GM18909 (cell line): ENCODE measurements around the gene PARP12.

ENCODE experiments used
- ATAC-seq: cut with Tn5 transposase; IDR thresholded peaks from one replicate; pipeline ENCODE4 v1.9.1; 2021; ENCODE audit warnings: mild to moderate bottlenecking; ENCODE audit not compliant: unreplicated experiment, poor library complexity

PARP12 gene

GRCh38 chr7:140060788-140061606 lies 1.8 kb downstream of the PARP12 start:
- no peak for ATAC-seq

- ATAC-seq, result no peak
Measured at GRCh38 chr7:140060243-140060630, 2.5 kb downstream of the PARP12 start.

DNA sequence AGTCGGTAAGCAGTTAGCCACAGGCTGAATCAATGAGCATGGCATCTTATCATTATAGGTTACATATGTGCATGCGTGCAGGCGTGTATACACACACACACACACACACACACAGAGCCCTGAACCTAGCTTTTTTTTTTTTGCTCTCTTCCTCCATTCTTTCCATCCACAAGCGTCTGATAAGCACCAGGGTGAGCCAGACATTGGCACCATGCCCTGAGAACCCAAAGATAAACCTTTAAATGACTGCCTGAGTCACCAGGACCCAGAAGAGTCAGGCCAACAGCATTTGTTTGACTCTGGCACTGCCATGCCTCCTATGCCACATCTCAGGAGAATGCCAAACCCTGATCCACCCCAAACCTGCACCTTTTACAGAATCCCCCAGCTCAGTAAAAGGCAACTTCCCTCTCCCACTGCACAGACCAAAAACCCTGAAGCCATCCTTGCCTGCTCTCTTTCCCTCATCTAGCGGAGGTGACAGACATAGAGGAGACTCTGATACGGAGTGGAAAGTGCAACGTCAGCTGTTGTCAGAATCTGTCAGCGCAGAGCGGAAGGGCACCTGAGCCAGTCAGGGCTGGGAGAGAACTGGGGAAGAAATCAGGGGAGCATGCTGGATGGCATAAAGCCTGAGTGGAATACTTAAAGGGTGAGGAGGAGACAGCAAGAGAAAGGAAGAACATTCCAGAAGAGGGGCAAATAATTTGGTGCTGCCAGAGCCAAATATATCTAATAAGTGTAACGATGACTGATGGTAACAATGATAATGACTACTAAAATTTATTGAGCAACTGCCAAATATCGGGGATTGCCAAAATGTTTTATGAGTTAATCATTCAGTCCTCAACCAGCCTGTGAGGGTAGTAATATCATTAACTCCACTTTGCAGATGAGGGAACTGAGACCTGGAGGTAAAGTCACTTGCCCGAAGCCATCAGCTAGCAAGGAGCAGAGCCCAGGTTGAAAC lies 3.2 kb downstream of the PARP12 start:
- ATAC-seq, result no peak

GRCh38 chr7:140058517-140058916 lies 4.2 kb downstream of the PARP12 start:
- ATAC-seq, result no peak

DNA sequence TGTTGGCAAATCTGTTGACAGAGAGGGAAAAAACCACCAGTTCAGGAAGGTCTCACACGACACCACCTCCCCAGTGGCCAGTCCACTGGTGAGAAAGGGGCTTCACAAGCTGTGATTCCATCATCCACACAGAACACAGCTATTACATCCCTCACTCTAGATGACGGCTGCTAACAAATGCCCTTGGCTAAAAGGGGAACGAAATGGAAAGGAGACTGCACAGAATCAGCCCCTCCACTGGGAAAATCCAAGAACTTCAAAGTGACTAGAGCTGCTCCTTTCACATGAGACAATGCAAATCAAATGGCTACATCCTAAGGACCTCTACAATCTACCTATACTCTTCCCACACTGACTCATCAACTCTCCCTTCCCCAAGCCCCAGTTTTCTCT lies 5.6 kb downstream of the PARP12 start:
- no peak for ATAC-seq

GRCh38 chr7:140056431-140057142 lies 6.2 kb downstream of the PARP12 start:
- no peak for ATAC-seq

DNA sequence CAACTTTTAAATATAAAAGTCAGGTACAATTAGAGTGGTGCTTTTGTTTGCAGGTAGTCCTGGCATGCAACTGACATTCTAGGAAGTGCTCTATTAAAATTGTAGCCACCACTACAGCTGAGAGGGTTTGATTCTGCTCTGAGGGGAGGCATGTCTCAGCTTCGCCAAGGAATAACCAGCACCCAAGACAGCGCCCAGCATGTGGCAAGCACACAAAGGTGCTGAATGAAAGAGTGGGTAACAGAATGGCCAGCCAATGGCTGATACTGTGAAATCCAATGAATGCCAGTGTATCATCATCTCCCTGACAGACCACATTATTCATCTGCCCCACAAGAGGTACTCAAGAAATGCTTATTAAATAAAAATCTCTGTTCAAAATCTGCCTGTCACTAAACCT lies 6.9 kb downstream of the PARP12 start:
- no peak for ATAC-seq

DNA sequence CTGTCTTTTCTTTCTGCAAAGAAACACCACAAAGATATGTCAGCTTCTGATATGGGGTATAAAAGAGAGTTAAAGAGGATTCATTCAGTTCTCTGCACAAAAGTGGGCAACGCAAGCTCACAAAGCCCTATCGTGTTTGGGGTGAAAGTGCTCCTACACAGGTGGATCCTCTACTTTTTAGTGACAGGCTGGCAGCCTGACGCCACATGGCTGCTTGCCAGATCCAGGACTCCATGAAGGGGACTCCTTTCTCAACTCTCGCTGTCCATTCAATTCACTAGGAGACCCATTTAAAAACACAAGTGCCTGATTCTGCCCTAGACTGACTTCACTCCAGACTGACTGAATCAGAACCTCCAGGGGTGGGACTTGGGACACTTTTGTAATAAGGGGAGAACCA lies 8.0 kb downstream of the PARP12 start:
- no peak for ATAC-seq

DNA sequence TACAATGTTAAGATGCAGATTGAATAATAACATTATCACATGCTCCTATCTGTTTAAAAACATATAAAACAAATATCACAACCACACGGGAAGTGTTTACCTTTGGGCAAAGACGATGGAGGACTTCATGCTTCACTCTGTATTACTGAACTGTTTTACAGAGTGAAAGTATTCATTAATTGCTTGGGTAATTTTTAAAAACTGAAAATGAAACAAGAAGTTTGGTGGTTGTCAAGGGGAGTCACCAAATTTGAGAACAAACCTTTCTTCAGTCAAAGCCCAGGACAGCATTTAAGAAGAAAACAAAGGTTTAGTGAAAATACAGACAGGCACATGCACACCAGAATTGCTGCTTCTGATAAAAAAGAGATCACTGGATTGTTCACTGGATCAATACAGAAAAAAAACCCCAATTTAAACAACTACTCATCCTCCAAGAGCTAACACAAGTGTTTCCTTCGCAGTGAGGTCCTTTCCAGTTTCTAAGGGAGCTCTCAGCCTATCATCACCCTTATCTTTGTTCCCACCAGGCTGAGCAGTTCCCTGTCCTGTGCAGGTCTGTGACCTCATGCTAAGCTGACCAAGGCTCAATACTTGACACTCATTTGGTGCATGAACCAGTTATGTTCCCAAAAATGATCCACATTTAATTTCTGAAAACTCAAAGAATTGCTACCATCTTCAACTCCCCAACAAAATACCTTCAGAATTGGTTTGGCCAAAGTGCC lies 8.8 kb downstream of the PARP12 start:
- peak; percentile 93 for ATAC-seq

DNA sequence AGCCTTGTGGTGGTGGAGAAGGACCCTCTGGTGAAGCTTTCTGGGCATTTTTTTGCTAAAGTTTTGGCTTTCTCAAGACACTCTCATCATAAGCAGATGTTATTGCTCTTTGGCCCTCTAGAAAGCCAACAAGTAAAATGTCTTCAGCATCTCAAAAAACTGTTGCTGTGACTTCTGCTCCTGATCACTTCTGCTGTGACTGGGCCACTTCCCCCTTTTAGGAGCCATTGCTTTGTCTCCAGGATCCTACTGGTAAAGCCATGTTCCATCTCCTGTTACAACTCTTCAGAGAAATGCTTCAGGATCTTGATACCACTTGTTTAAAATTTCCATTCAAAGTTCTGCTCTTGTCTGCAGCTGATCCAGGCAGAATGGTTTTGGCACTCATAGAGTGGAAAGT lies 10.9 kb downstream of the PARP12 start:
- no peak for ATAC-seq

DNA sequence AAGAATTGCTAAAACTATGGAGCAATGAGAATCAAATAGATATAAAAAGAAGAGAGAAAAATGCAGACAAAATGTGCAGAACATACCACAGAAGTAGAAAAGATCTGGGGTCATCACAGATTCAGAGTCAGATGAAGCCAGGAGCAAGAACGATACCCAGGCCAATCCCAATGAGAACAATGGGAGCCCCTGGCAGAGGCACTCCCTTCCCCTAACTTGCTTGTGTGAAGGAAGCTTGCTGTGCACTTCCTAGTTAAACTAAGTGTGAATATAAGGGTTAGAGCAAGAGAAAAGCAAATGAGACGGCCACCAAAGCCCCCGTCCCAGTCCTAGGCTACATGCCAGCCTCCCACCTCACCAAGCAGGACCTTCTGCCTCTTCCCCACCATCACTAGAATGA lies 12.7 kb downstream of the PARP12 start:
- ATAC-seq, result no peak

GRCh38 chr7:140049339-140050024 lies 13.3 kb downstream of the PARP12 start:
- ATAC-seq, result no peak

GRCh38 chr7:140048989-140049338 lies 13.8 kb downstream of the PARP12 start:
- no peak for ATAC-seq

DNA sequence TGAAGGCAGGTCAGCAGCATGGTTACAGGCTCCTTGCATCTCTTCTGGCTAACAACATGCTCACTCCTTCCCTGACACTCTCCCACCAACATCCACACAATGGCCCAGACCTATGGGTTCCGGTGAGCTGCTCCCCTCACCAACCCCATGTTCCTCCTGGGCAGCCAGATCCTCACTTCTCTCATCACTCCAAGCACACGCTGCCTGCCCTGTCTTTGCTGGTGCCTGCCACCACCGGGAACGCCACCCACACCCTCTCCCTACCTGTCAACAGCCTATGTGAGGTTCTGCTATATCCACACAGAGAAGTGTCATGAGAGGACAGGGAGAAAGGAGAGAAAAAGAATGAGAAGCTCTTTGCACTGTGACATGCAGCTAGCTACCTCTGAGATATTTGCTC lies 14.6 kb downstream of the PARP12 start:
- no peak for ATAC-seq

DNA sequence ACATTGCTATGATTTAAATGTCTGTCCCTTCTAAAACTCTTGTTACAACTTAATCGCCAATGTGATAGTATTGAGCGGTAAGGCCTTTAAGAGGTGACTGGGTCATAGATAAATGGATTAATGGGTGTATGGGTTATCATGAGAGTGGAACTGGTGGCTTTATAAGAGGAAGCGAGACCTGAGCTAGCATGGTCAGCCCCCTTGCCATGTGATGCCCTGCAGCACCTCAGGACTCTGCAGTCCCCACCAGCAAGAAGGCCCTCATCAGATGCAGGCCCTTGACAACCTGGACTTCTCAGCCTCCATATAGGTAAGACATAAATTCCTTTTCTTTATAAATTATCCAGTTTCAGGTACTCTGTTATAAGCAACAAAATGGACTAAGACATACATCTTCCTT lies 15.6 kb downstream of the PARP12 start:
- ATAC-seq, result no peak

DNA sequence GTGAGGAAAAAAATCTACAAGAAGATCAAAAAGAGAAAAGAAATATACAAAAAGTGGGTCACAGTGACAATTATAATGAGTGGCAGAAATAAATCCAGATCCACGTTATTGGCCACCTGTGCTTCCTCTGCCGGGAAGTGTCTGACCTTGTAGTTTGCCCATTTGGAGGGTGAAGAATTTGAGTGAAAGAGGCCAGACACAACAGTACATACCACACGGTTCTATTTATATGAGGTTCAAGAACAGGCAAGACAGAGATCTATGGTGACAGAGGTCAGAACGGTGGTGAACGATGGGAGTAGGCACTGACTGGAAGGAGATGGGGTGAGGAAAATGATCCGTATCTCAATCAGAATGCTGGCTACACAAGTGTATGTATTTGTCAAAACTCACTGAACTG lies 17.1 kb downstream of the PARP12 start:
- ATAC-seq, result no peak

DNA sequence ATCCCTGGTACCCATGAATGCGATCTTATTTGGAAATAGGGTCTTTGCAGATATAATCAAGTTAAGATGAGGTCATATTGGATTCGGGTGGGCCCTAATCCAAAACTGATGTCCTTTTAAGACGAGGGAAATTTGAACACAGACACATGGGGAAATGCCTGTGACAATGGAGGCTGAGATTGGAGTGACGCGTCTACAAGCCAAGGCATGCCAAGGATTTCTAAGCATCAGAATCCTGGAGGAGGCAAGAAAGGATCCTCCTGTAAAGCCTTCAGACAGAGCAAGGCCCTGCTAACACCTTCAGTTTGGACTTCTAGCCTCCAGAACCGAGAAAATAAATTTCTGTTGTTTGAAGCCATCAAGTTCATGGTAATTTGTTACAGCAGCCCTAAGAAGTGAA lies 18.5 kb downstream of the PARP12 start:
- no peak for ATAC-seq

- ATAC-seq, result no peak
Measured at GRCh38 chr7:140042386-140042670, 20.4 kb downstream of the PARP12 start.

GRCh38 chr7:140041659-140042385 lies 20.9 kb downstream of the PARP12 start:
- no peak for ATAC-seq
